IPS-NIHi7 (cell line): ENCODE data around the gene ACP7.
"Not testable (repeated sequence)": the region's sequence is repeated elsewhere in the genome, so short reads cannot be mapped to it uniquely, and the experiment has no call there.

ENCODE experiments used
- DNase-seq: peaks from one replicate; pipeline ENCODE4 v3.0.0; 2012; ENCODE audit warnings: mixed read lengths; ENCODE audit errors: extremely low spot score

Gene ACP7

GRCh38 chr19:39131255-39131755 is 47.1 kb downstream of the ACP7 start:
- DNase-seq: no peak

- no peak for DNase-seq
Observed at GRCh38 chr19:39132344-39132969, 48.3 kb downstream of the ACP7 start.

GRCh38 chr19:39133431-39134270 is 49.5 kb downstream of the ACP7 start:
- no peak for DNase-seq

DNA sequence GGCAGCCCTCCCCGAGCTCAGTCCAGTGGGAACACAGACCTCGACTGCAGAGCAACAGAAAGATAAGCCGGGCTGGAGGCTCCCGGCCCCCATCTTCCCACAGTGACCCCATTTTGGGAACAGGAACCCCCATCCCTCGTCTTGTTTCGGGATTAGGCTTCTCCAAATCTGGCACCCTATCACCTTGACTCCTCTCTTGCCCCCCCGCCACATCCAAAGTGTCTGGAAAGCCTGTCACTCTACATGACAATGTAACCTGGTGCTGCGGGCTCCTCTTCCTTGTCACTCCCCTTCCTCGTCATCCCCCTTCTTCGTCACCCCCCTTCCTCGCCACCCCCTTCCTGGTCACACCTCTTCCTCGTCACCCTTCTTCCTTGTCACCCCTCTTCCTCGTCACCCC is 51.5 kb downstream of the ACP7 start:
- no peak for DNase-seq

DNA sequence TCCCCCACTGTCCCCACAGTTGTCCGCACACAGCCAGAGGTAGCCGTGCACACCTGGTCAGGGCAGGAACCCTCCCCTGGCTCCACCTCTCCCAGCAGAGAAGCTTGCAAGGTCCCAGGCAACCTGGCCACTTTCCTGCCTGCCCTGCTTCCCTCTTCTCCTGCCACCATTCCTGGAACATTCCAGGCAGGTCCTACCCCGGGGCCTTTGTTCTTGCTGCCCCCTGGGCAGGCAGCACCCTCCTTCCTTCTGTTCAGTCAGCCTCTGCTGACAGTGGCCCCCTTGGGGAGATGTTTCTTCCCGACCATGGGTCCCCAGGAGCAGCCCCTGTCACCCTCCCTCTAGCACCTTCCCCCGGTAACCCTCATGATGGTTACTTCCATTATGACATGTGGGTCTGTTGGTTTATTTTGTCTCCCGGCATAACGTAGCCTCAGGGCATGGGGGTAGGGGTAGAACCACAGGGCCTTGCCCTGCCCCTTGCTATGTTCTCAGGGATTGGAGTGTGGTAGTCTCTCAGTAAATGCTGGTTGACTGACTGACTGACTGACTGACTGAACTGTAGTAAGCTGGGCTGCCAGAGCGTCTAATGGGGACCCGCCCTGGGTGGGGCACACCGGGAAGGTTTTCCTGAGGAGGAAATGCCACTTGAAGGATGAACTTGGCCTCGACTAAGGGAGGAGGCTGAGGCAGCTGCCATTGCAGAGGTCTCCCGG is 52.2 kb downstream of the ACP7 start:
- no peak for DNase-seq

- no peak for DNase-seq
Observed at GRCh38 chr19:39137131-39137530, 53.0 kb downstream of the ACP7 start.

GRCh38 chr19:39138221-39139211 is 54.3 kb downstream of the ACP7 start:
- DNase-seq: no peak

DNA sequence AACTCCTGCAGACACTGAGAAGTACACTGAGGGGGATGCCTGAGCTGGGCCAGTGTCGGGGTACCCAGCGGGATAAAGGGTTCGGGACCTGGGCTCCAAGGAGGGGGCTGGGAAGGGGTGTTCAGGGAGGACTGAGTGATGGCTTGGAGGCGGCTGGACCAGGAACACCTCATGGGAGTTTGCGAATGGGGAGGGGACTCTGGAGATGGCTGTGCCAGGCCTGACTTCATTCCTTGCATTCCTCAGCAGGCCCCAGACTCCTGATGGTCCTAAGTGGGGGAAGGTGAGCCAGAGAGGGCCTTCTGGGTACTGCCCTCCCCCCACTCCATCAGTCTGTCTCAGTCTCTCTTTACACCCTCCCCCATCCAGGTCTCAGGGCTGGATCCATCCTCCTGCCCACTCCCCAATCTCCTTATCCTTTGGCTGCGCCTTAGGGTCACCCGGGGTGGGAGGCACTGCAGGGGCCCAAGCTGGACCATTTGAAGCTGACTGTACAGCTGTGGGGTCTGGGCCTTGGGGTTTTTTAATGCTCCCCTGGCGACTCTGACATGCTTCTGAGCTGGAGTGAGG is 55.2 kb downstream of the ACP7 start:
- DNase-seq: peak; percentile 74

DNA sequence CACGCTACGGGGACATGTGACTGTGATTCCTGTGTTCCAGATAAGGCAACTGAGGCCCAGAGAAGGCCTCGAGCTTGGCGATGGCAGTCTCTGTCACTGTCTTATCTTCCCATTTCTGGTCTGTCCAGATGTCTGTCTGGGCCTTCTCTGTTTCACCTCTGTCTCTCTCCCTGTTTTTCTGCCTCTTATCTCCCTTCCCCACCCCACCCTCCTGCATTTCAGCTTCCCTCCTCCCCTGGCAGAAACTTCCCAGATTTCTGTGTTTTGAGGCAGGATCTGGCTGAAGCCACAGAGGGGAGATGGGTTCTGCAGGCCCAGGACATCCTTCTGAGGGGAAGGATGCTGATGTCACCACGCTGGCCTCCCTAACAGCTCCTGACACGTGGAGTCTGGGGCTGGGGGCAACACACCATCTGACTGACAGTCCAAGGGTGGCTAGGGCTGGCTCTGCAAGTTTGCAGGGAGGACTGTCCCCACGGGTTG is 55.8 kb downstream of the ACP7 start:
- DNase-seq: no peak

DNA sequence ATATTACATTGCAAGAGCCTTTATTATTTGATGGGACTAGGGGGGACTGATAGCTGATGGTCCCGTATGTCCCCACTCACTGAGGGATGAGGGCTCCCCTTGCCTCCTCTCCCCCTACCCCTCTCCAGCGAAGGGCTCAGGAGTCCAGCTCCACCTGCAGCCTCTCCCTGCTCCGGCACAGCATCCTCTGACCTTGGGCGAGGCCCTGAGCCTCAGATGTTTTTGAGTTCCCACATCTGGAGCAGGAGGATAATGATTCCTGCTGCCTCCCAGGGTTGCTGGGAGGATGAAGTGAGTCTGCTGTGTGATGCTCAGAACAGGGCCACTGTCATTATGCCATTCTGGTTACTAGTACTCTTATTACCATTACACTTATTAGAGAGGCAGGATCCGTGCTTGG is 56.4 kb downstream of the ACP7 start:
- no peak for DNase-seq

- no peak for DNase-seq
Observed at GRCh38 chr19:39141929-39142328, 57.8 kb downstream of the ACP7 start.

DNA sequence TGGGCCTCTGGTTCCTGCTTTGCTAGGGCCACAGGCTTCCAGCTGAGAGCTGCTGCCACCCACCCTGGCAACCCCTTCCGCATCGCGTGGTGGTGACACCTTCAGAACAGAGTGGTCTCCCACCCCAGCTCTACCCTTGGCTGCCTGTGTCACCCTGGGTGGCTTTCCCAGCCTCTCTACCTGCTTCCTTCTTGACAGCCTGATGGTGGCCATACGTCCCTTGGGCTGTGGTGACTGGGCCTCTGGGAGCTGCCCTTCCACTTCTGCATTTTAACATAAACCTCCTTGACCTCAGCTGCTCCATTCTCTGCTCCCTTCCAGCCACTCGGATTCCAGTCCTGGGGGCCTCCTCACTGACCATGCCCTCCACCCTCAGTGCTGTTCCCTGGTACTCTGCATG is 58.5 kb downstream of the ACP7 start:
- no peak for DNase-seq

DNA sequence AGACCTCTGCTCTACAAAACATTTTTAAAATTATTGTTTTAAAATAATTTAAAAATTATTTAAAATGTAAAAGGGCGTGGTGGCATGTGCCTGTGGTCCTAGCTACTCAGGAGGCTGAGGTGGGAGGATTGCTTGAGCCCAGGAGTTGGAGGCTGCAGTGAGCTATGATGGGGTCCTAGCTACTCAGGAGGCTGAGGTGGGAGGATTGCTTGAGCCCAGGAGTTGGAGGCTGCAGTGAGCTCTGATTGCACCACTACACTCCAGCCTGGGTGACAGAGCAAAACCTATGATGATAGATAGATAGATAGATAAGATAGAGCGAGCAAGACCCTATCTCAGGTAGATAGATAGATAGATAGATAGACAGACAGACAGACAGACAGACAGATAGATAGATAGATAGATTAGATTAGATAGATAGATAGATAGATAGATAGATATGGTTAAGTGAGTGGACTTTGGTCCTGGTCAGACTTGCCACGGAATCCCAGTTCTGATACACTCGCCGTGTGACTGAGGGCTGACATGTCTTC is 59.7 kb downstream of the ACP7 start:
- not testable (repeated sequence) for DNase-seq

DNA sequence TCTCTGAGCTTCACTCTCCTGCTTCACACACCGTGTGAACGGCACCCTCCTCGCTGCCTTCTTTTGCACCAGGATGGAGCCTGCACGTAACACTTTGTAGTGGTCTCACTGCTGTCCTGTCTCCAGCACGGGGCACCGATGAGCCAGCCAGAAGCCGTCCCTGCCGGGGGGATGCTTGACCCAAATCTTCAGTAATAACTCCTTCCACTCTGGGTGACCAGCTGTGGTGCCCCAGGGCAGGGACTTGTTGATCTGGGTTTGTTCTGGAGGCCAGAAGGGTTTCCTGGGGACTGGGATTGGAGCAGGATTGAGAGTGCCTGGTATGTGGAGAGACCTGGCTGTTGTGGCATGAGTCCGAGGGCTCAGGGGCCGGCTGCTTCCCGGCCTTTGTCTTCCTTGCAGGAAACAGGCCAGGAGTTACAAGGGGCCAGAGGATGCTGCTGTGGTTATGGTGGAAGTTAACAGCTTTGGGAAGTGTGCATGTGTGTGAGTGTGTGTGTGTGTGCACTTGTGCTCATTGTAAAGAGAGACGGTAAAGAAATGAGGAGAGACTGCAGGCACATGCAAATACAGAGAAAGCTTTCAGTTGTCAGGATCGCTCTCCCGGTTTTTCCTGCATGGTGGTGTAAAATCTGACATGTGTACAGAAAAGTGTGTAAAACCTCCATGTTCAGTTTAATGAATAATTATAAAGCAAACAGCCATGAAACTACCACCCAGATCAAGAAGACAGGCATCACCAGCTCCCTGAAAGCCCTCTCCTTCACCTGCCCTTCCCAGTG is 60.3 kb downstream of the ACP7 start:
- no peak for DNase-seq

DNA sequence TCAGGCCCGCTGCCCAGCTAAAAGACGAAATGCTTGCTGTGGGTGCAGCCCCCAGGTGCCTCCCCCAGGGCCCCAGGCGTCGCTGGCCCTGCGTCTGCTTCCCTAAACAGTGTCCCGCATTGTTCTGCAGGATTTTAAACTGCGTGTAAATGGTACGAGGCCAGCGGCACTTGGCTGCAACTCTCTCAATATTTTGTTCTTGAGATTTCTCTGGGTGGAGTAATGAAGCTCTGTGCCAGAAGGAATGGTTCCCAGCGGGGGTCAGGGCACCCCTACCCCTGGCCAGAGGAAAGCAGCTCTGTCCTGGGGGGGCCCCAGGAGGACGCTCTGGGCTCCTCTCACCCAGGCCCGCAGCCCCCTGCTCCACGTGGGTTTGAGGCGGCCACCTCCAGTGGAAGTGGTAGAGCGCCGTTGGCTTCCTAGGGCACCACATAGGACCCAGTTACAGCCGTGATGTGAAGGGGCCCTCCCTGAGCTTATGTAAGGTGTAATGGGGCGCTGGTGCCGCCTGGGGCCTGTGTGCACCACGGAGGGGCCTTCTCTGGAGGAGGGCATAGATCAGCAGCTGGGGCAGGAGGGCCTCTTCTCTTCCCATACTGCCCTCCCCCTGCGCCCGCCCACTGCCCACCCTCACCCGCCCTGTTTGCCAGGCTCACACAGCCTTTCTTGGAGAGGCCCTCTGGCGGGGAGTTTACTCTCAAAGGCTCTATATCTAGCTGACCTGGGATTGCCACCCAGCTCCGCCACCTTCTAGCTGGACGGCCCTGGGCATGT is 61.2 kb downstream of the ACP7 start:
- DNase-seq: no peak

- no peak for DNase-seq
Observed at GRCh38 chr19:39146091-39146490, 61.9 kb downstream of the ACP7 start.

DNA sequence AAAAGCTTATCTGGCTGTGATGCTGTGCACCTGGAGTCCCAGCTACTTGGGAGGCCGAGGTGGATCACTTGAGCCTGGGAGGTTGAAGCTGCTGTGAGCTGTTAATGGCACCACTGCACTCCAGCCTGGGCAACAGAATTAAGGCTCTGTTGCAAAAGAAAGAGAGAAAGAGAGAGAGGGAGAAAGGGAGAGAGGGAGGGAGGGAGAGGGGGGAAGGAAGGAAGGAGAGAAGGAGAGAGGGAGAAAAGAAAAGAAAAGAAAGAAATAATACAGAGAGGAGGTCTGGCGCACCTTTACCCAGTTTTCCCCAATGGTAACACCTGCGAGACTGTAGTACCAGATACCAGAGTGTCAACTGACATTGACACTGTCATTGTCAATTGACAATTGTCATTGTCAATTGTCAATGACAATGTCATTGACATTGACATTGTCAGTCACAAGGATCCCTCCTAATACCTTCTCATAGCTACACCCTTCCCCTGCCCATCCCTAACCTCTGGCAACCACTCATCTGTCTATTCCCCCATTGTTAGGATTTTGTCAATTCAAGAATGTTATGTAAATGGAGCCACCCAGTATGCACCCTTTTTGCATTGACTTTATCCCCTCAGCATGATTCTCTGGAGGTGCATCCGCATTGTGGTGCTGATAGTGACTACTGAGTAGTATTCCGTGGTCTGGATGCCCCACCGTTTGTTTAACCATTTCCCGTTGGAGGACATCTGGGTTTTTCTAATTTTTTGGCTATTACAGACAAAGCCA is 62.7 kb downstream of the ACP7 start:
- DNase-seq: no peak

DNA sequence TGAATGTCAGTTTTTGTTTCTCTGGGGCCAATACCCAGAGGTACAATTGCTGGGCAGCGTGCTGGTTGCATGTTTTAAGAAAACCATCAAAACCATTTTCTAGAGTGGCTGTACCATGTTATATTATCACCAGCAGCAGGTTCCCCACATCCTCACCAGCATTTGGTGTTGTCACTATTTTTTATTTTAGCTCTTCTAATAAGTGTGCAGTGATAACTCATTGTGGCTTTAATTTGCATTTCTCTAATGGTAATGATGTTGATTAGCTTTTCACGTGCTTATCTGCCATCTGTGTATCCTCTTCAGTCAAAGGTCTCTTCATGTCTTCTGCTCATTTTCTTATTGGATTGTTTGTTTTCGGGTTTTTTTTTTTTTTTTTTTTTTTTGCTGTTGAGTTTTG is 63.3 kb downstream of the ACP7 start:
- DNase-seq: no peak
